IPS-NIHi7 (cell line): Measurements from ENCODE around the gene RRP12.
A peak's percentile ranks its signal among the peaks of the same experiment; 100 is the strongest.
"Not testable (repeated sequence)": the region's sequence is repeated elsewhere in the genome, so short reads cannot be mapped to it uniquely, and the experiment has no call there.

ENCODE experiments used
- DNase-seq: peaks from one replicate; pipeline ENCODE4 v3.0.0; 2012; ENCODE audit warnings: mixed read lengths; ENCODE audit errors: extremely low spot score

The RRP12 gene

DNA sequence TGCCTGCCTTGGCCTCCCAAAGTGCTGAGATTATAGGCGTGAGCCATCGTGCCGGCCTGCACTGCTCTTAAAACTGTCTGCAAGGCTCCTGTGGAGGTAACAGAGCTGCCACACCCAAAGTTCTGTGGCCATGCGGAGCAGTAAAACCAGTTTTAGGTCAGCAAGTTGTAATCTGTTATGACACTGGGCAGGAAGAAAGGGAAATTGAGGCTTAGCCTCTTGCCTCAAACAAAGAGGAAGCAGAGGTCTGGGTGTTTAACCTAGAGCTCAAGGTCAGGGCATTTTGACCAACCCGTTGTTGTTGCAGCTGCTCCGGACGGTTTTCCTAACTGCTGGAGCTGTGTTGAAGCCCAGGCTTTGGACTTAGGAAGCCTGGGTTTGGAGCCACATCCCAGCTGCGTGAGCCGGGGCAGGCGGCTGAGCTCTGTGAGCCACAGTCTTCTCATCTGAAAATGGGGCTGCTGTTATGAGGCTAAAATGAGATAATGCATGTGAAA lies 7.4 kb upstream of the RRP12 start:
- DNase-seq, result no peak

DNA sequence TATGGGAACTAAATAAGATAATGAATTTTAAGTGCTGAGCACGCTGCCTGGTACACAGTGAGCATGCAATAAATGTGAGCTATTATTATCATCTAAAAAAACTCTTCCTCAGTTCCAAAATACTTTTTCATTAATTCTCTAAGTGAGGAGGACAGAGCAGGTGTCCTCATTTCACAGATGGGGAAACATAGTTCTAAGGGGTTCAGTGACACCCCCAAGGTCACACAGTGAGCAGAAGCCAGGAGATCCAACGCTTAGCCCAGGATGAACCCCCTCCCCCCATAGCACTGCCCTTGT lies 6.8 kb upstream of the RRP12 start:
- DNase-seq, result no peak

DNA sequence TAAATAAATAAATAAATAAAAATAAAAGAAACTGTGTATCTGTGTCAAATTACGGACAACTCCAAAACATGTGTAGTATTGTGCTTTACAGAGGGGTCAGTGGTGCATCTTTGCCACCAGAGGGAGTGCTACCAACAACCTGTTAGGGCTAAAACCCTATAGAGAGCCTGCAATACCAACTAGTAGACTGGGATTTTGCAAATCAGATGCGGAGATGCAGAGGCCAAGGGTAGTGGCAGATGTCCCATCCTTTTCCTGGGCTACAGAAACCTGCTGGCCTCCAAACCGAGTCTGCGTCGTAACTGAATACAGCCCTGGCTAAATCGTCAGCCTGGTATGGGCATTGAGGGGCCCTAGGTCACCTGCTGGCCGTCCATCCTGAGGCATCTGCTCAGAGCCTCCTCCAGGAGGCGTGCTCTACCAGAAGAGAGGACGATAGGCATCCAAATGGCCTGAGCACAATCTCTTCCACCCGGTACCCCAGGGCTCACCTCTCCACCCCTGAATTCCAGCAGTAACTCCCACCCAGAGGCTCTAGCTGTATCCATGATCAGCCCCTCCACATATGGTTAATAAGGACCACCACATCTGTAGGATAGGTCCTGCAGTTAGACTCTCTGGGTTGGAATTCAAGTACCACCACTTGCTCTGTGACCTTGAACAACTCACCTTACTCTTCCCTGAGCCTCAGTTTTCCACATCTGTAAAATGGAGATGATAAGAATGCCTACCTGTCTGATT lies 6.2 kb upstream of the RRP12 start:
- DNase-seq, result peak; percentile 91

DNA sequence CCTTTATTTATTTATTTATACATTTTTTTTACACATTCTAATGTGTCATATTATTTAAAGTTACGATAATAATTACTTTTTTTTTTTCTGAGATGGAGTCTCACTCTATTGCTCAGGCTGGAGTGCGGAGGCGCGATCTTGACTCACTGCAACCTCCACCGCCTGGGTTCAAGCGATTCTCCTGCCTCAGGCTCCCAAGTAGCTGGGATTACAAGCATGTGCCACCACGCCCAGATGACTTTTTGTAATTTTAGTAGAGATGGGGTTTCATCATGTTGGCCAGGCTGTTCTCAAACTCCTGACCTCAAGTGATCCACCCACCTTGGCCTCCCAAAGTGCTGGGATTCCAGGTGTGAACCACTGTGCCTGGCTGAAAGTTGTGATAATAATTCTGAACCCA lies 5.3 kb upstream of the RRP12 start:
- not testable (repeated sequence) for DNase-seq

DNA sequence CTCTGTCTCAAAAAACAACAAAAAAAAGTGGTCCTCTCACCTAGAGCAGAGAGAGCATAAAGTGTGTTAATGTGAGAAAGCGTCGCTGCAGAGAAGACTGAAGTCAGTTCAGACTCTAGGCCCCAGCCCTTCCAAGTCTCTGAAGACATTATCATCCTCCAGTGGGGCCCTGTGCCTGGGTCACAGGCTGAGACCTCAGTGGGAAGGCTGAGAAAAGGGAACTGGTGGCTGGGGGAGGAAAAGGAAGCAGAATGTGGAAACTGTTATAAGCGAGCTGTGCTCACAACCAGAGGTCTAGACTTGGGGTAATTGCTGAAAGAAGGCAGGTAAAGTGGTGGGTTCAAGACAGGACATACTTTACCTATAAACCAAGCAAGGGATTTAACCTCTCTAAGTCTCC lies 4.9 kb upstream of the RRP12 start:
- no peak for DNase-seq

DNA sequence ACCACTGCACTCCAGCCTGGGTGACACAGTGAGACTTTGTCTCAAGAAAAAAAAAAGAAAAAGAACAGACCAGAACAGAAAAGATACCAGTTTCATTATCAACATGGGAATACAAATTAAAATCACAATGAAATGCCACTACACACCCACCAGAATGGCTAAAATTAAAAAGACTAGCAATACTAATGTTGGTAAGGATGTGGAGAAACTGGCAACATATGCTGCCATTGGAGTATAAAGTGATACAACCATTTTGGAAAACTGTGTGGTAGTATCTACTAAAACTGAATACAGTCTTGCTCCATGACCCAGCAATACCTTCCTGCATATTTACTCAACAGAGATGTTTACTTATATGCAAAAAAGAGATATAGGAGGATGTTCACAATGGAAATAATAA lies 2.9 kb upstream of the RRP12 start:
- no peak for DNase-seq

DNA sequence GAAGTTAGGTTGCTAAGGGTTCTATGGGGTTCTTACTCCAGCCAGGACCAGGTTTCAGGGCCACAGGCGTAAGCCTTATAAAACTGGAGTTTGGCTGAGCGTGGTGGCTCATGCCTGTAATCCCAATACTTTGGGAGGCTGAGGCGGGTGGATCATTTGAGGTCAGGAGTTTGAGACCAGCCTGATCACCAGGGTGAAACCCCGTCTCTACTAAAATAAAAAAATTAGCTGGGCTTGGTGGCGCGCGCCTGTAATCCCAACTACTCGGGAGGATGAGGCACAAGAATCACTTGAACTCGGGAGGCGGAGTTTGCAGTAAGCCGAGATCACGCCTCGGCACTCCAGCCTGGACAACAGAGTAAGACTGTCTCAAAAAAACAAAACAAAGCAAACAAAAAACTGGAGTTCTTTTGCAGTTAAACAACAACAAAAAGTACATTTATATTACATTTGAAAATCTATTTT lies 347 bp upstream of the RRP12 start:
- no peak for DNase-seq

DNA sequence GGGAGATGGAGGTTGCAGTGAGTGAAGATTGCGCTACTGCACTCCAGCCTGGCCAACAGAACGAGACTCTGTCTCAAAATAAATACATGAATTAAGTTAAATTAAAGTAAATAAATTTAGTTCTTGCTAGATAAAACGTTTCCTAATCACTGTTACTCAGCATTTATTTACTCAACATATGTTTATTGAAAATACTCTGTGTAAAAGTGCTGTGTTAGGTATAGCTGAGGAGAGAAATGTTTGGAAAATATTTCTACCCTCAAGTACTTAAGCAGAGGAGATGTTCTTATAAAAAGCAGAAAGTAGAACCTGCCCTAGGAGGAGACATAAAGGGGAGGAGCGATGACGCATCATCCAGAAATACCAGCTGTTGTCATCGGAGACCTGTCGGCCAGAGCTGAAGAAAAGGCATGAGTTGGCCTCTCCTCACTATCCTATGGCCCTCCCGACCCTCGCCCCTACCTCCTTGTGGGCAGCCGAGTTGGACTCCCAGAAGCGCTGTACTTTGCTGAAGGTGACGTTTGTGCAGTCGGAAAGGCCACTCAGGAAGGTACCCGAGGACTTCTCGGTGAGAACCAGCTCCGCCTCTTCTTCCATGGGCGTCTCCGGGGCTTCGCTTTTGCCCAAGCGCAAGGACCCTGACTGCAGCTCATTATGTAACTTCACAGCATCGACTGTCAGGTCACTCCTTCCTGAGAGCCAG lies 1.1 kb downstream of the RRP12 start:
- peak; percentile 29 for DNase-seq

DNA sequence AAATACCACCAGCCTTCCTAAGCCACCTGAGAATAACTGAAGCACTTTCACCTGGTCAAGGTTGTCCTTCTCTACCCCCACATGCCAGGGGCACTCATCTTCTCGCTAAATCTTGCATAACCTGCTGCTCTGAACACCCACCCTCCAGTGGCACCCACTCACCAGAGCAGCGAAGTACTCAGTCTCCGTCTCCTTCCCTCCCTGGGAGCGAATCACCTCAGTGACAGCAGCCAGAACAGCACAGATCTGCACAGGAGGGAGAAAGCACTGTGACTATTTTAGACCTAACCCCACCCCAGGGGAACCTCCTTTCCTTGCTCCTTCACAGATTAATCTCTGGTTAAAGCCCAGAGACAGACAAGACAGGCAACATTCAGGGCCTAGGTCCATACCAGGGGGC lies 5.1 kb downstream of the RRP12 start:
- DNase-seq, result no peak

DNA sequence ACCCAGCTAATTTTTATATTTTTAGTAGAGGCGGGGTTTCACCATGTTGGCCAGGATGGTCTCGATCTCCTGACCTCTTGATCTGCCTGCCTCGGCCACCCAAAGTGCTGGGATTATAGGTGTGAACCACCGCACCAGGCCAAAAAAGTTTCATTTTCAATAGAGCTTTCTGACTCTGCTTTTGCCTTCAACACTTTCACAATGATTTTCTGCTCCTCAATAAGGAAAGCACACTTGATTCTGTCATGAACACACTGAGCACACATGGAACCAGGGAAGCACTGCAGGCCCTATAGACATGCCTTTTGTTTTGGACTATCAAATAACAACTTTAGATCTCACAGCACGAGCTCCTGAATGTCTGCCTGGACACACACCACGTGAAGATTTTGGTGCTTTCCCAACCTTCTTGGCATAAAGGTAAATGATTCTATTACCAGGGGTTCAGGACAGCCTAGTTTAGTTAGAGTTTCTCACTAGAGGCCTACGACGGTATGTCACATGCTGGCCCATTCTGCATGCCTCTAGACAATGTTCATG lies 8.0 kb downstream of the RRP12 start:
- DNase-seq, result no peak

DNA sequence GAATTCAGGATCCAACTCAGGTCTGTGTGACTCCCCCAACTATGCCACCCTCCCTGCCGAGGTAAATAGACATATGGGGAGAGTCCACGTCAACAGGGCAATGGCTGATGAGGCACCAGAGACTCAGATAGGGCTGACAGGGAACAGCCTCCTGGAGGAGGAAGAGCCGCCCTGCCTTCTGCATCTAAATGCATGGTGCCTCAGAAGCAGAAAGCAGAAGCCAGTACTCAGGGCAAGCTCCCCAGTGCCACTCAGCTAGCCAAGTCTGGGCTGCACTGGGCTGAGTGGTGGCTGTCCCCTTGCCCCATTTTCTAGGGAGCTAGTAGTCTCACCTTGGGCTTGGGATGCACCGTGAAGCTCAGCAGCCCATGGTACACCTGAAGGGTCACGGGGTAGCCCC lies 11.0 kb downstream of the RRP12 start:
- no peak for DNase-seq

DNA sequence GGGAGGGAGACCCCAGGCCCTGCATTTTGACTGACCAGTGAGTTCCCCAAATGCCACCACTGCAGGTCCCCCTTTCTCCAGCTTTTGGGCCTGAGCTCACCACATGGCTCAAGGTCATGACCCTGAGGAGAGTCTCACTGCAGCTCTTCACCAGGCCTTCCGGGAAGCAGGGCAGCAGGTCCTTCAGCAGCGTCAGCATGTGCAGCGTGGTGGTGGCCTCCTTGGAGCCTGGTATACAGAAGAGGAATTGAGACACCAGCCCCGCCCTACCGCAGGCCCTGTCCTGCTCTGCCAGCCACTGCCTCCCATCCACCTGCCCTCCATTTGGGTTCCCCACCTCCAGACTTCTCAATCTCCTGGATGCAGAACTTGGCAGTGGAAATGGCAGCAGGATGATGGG lies 13.0 kb downstream of the RRP12 start:
- no peak for DNase-seq

DNA sequence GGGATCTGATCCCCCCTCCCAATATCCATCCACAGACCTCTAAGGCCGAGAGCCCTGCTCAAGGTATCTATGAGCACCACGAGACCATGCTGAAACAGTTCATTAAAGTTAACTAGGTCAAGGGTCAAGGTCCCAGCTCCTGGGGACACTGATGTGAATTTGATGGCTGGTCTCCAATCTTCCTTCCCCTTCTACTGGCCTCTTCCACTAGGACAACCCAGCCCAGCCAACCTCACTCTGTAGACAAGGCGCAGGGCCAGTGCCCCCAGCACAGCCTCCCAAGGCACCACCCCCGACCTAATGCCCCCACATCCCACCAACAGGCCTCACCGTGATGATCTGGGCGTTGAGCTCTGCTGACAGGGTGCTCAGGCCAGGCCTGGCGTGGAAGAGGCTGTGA lies 15.6 kb downstream of the RRP12 start:
- no peak for DNase-seq

DNA sequence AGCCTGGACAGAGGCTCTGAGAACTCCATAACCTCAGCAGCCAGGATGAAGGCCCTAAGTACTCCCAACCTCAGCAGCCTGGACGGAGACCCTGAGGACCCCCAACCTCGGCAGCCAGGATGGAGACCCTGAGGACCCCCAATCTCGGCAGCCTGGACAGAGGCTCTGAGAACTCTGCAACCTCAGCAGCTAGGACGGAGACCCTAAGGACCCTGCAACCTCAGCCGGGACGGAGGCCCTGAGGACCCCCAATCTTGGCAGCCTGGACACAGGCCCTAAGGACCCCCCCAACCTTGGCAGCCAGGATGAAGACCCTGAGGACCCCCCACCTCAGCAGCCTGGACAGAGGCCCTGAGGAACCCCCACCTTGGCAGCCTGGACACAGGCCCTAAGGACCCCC lies 16.5 kb downstream of the RRP12 start:
- no peak for DNase-seq

DNA sequence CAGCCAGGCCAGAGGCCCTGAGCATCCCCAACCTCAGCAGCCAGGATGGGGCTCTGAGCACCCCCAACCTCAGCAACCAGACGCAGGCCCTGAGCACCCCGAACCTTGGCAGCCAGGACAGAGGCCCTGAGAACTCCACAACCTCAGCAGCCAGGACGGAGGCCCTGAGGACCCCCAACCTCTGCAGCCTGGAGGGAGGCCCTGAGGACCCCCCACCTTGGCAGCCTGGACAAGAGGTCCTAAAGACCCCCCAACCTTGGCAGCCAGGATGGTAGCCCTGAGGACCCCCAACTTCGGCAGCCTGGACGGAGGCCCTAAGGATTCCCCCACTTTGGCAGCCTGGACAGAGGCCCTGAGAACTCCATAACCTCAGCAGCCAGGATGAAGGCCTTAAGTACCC lies 17.0 kb downstream of the RRP12 start:
- DNase-seq, result no peak

DNA sequence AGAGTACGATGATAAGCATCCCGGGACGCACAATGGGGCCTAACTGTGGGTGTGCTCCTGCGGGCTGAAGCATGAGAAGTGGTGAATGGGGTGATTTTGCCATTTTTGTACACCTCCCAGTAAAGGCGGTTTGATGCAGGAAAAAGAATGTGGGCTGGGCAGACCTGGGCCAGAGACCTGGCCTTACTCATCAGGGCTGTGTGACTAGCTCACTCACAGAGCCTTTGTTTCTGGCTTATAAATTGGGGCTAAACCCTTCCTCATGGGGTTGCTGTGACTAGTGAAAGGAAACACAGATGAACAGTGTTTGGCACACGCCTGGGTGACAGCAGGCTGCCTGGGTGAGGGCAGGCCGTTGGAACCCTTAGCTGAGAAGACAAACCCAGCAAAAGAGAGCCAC lies 18.0 kb downstream of the RRP12 start:
- no peak for DNase-seq

DNA sequence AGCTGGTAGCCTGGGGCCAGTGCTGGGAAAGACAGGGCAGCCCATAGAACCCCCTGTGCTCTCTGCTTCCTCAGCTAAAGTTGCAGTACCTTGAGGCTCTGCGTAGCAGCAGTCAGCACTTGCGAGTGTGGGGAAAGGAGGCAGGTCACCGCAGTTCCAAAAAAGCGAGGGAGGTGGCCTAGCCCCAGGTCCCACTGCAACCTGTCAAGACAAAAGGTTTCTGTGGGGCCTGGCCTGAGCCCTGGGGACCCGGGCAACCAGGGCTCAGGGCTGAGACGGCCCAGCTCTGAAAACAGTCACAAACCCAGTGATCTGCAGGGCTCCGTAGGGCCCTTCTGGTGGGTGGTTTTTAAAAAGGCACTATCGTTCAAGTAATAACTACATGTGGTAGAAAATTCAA lies 19.5 kb downstream of the RRP12 start:
- DNase-seq, result no peak

DNA sequence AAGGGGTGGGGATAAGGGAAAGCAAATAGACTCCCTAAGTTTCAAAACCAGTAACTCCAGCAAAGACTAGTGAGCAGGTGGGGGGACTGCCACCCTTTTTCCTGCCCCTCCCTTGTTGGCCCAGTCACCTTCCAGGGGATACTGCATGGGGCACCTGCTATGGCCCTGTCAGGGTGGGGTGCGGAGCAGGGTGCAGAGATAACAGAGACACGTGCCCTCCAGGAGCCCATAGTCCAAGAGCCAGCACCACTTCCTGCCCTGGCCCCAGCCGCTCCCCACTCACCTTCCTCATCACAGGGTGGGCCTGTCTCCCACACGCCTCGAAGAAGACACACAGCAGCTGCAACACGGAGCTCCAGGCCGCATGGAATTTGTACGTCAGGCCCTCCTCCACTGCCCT lies 20.6 kb downstream of the RRP12 start:
- no peak for DNase-seq

DNA sequence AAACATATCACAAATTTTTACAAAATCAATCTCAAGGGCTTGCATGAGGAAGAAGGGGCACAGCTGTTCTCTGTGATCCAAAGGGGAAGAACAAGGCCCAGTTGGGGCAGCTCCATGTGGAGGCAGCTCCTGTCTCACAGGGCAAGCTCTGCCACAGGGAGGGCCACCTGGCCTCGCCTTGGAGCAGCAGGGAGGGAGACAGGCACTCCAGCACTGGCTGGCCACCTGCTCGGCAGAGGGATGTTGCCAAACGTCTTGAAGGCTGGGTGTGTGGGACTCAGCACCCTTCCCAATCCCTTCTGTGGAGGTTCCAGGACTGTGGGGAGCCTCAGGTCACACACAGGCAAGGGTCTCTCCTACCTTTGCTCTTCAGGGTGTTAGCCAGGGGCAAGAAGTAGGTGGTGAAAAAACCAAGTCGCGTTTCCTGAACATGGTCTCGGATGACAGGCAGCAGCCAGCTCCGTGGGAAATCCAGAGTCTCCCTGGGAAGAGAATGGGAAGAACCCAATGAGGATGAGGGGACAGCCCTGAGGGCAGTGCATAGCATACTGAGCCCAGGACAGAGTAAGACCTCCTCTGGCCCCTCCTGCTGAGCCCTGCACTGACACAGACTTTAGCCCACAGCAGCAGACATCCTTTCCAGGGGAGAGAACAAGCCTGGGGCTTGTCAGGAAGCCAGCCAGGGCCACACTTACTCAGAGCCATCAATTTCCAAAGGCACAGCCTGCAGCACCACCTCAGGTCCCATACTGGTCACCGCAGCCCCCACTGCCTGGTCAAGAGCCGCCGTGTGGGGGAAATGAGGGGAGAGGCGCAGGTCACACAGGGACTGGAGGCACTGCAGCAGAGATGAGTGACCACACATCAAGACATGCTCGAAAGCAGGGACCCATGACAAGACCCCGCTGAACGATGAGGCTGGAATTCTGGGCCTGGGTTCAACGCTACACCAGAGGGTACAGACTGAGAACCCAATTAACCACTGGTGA lies 21.9 kb downstream of the RRP12 start:
- no peak for DNase-seq

DNA sequence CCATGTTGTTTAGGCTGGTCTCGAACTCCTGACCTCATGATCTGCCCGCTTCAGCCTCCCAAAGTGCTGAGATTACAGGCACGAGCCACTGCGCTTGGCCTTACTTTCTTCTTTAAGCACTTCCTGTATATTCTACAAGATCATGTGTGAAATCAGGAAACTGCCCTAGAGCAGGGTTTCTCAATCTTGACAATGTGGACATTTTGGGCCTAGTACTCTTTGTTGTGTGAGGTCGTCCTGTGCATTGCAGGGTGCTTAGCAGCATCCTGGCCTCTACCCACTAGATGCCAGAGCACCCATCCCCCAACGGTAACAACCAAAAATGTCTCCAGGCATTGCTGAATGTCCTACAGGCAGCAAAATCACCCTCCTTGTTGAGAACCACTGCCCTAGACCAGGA lies 24.7 kb downstream of the RRP12 start:
- no peak for DNase-seq

DNA sequence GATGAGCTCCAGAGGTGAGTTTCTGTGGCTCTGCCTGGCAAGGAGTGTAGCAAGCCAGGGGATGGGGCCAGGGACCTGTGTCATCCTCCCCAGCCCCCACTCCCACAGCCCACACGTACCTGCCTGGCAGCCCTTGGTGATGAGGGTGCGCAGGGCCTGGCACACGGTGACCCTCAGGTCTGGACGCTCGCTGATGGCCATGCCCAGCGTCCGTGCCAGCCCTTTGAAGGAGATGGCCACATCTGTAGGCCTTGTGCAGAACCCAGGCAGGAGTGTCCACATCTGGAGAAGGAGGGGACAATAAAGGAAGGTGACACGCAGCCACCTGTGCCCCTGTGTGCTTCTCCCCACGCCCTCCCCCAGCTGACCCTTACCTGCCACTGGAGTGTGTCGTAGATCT lies 27.7 kb downstream of the RRP12 start:
- no peak for DNase-seq

DNA sequence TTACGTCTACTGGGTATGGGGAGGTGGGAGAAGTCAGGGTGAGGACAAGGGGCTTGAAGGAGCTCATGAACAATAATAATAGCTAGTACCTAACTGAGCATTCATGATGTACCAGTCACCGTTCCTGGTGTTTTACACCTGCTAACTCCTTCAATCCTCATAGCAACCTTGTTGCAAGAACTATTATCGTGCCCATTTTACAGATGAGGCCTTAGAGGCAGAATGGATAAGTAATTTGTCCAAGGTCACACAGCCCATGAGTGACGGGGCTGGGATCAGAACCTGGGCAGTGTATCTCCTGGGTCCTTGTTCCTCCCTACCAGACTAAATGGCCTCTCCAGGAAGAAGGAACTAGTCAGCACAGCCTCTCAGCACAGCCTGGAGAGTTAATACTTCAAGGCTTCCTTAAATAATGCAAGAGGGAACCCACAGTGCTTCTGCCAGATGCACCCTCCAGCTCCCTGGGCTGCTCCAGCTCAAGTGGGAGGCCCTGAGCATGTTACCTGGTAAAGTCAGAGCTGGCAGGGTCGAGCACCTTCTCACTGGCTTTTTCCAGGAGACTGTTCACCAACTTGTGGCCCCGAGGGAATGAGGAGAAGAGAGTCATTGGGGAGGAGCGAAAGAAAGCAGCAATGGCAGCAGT lies 28.8 kb downstream of the RRP12 start:
- DNase-seq, result no peak
